ENCODE results near the gene TBC1D22A. TPM values are rescaled to one million over a fixed set of nuclear protein-coding genes. Genes with fewer than 3 reads are reported as not detected.
A peak's percentile ranks its signal among the peaks of the same experiment; 100 is the strongest.

Gene TBC1D22A
- total and polyA plus RNA-seq, 7 experiments from 2014 or later: 18.6 to 50.1 (median 39.3) TPM

DNA sequence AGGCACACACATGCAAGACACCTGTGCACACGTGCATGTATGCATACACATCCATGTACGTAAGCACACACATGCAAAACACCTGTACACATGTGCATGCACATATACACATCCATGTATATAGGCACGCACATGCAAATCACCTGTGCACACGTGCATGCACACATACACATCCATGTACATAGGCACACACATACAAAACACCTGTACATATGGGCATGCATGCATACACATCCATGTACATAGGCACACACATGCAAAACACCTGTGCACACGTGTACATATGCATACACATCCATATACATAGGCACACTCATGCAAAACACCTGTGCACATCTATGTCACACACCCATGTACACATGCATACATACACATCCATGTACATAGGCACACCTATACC is 458.3 kb downstream of the TBC1D22A start:
- H3K4me3 ChIP-seq (ENCODE audit: low read length): no peak overlapping the region
- ChIA-PET CTCF (no interaction called here), POLR2A (no interaction called here)
- H3K36me3 ChIP-seq (ENCODE audit: control insufficient read depth in 2 of 3, insufficient read depth in 3 of 3, low read length in 3 of 3): no peaks in the 10 kb centered on the region
- peaks cover 0 to 3% (median 0%) of the 10 kb centered on the region in 5 donors for H3K36me3 Mint-ChIP-seq
- no peaks in the 10 kb centered on the region for H3K4me1 ChIP-seq (ENCODE audit: control insufficient read depth in 2 of 2, insufficient read depth in 2 of 2, low read length in 2 of 2)
- no peaks in the 10 kb centered on the region for H3K27me3 ChIP-seq (ENCODE audit: control insufficient read depth in 2 of 2, insufficient read depth in 2 of 2, low read length in 2 of 2)
- H3K9me3 Mint-ChIP-seq: peaks cover 0 to 9% (median 0%) of the 10 kb centered on the region in 11 donors
- no peaks in the 10 kb centered on the region for H3K9me3 ChIP-seq (ENCODE audit: control insufficient read depth in 2 of 3, low read length in 3 of 3)
- DNase-seq: no peak
- H3K27ac Mint-ChIP-seq: no peak overlapping the region
- H3K27ac ChIP-seq (ENCODE audit: low read depth, low read length): no peak overlapping the region
- intact Hi-C loops (cut with micrococcal nuclease): no loop called here
- H3K4me1 Mint-ChIP-seq: no peaks in the 10 kb centered on the region
- no peak overlapping the region for H3K4me3 Mint-ChIP-seq
- peaks cover 0 to 5% (median 0%) of the 10 kb centered on the region in 5 donors for H3K27me3 Mint-ChIP-seq
- no peak for ATAC-seq

DNA sequence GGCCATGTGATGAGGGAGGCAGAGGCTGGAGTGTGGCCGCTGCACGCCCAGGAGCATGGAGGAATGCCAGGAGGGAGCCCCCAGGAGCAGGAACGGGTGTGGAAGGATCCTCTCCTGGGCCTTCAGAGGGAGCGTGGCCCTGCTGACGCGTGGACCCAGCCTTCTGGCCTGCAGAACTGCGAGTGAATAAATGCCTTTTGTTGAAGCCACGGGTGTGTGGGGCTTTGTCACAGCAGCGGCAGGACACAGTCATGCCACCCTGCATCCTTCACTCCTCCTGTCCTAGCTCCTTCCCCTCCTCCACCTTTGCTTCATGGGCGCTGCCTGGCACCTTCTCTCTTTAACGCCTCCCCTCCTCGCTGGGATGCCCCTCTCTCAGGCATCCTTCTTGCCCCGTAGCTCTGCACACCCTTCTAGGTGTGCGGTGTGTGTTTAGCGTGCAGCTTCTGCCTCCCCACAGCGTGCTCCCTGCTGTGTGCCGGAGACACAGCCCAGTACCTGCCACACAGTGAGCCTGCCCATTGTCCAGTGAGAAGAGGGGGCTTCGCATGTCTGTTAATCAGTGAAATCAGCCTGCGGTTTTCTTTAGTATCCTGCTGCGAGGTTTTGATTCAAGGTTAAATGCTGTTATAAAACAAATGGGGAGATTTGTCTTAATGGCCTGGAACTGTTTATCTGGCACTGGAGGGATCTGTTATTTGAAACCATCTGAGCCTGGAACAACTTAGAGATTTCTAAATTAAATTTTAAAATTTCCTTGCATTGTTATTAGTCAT is 459.6 kb downstream of the TBC1D22A start:
- H3K27me3 Mint-ChIP-seq: peaks cover 0 to 5% (median 0%) of the 10 kb centered on the region in 5 donors
- ATAC-seq (no peak), DNase-seq (no peak)
- H3K36me3 ChIP-seq (ENCODE audit: control insufficient read depth in 2 of 3, insufficient read depth in 3 of 3, low read length in 3 of 3): no peaks in the 10 kb centered on the region
- H3K9me3 Mint-ChIP-seq: peaks cover 0 to 9% (median 0%) of the 10 kb centered on the region in 11 donors
- intact Hi-C loops (cut with micrococcal nuclease): no loop called here
- H3K27me3 ChIP-seq (ENCODE audit: control insufficient read depth in 2 of 2, insufficient read depth in 2 of 2, low read length in 2 of 2): no peaks in the 10 kb centered on the region
- no peaks in the 10 kb centered on the region for H3K4me1 ChIP-seq (ENCODE audit: control insufficient read depth in 2 of 2, insufficient read depth in 2 of 2, low read length in 2 of 2)
- ChIA-PET POLR2A (no interaction called here), CTCF (no interaction called here)
- H3K27ac ChIP-seq (ENCODE audit: low read depth, low read length): no peak overlapping the region
- H3K36me3 Mint-ChIP-seq: peaks cover 0 to 3% (median 0%) of the 10 kb centered on the region in 5 donors
- no peaks in the 10 kb centered on the region for H3K4me1 Mint-ChIP-seq
- no peak overlapping the region for H3K4me3 ChIP-seq (ENCODE audit: low read length)
- H3K27ac Mint-ChIP-seq: peak overlapping the region in 1 of 9 donors; percentile 62
- H3K4me3 Mint-ChIP-seq: no peak overlapping the region
- H3K9me3 ChIP-seq (ENCODE audit: control insufficient read depth in 2 of 3, low read length in 3 of 3): no peaks in the 10 kb centered on the region

Other genes starting within 250 kb of the TBC1D22A start
- gene CELSR1, start 225.0 kb upstream of the TBC1D22A start, total RNA-seq: 1 to 10 TPM in 2 of 5 experiments, under 1 TPM in 3; 0.36 to 4.7 (median 0.97) TPM
- 1 to 10 TPM in 1 of 2 donors, under 1 TPM in 1; 0.45 to 1.1 TPM for gene CELSR1, start 225.0 kb upstream of the TBC1D22A start, polyA plus RNA-seq
- gene GRAMD4, start 142.3 kb upstream of the TBC1D22A start, total RNA-seq: 10 to 100 TPM; 13.9 to 48.5 (median 15.6) TPM
- 1 to 10 TPM; 2.1 to 2.8 TPM for gene GRAMD4, start 142.3 kb upstream of the TBC1D22A start, polyA plus RNA-seq
- gene CERK, start 24.4 kb upstream of the TBC1D22A start, total RNA-seq: 100 to 1,000 TPM in 2 of 5 experiments, 10 to 100 TPM in 3; 55.8 to 138 (median 72.4) TPM
- 10 to 100 TPM; 40.4 to 66.7 TPM for gene CERK, start 24.4 kb upstream of the TBC1D22A start, polyA plus RNA-seq

All from naive thymus-derived CD4-positive, alpha-beta T cell (primary cell).